HepG2 (cell line): Measurements from ENCODE around the gene GEMIN2. TPM values are rescaled to one million over a fixed set of nuclear protein-coding genes. Genes with fewer than 3 reads are reported as not detected.

Experiments
- AHR ChIP-seq: IDR thresholded peaks from 2 replicates; pipeline ENCODE4 v1.6.1; 2018; ENCODE audit warnings: missing genetic modification reagents, missing compliant biosample characterization
- AKAP8 ChIP-seq: sonication (generic); formaldehyde crosslinking; IDR thresholded peaks from 2 replicates; pipeline ENCODE4 v1.5.1; 2020; ENCODE audit warnings: mild to moderate bottlenecking, missing genetic modification reagents
- ASH2L ChIP-seq: fragments of 300-600, 200-600 bp; sonication (generic); IDR thresholded peaks from 2 replicates; pipeline ENCODE4 v1.7.0; 2017; ENCODE audit warnings: low read depth, mild to moderate bottlenecking, moderate library complexity, mixed read lengths, low read length; ENCODE audit not compliant: insufficient read length
- DR1 ChIP-seq: sonication (generic); formaldehyde crosslinking; IDR thresholded peaks from 2 replicates; pipeline ENCODE4 v1.8.0; 2021; ENCODE audit warnings: mild to moderate bottlenecking, missing genetic modification reagents, inconsistent platforms
- FLYWCH1 ChIP-seq: sonication (generic); formaldehyde crosslinking; IDR thresholded peaks from 2 replicates; pipeline ENCODE4 v1.8.1; 2023; ENCODE audit warnings: mild to moderate bottlenecking, missing genetic modification reagents
- GABPB1 ChIP-seq: IDR thresholded peaks from 2 replicates; pipeline ENCODE4 v1.6.1; 2016; ENCODE audit warnings: mild to moderate bottlenecking, missing genetic modification reagents, moderate library complexity, missing compliant biosample characterization
- GFI1 ChIP-seq: sonication (generic); formaldehyde crosslinking; IDR thresholded peaks from 2 replicates; pipeline ENCODE4 v1.5.0; 2020; ENCODE audit warnings: missing genetic modification reagents, mild to moderate bottlenecking, borderline replicate concordance
- PAF1 ChIP-seq: IDR thresholded peaks from 2 replicates; pipeline ENCODE4 v1.6.1; 2016; ENCODE audit warnings: missing genetic modification reagents, missing compliant biosample characterization
- PATZ1 ChIP-seq: sonication (generic); formaldehyde crosslinking; IDR thresholded peaks from 2 replicates; pipeline ENCODE4 v1.4.0; 2020; ENCODE audit warnings: missing genetic modification reagents
- PCBP1 ChIP-seq: fragments of 200-400 bp; formaldehyde crosslinking; IDR thresholded peaks from 2 replicates; pipeline ENCODE4 v1.6.1; 2017; ENCODE audit warnings: mild to moderate bottlenecking, low read depth, low read length, borderline replicate concordance
- PTBP1 ChIP-seq: fragments of 200-400 bp; formaldehyde crosslinking; IDR thresholded peaks from 2 replicates; pipeline ENCODE4 v1.6.1; 2018; ENCODE audit warnings: low read length, low read depth; ENCODE audit not compliant: poor library complexity, severe bottlenecking
- REL ChIP-seq: sonication (generic); formaldehyde crosslinking; conservative IDR thresholded peaks from 2 replicates; pipeline ENCODE4 v1.8.0; 2022; ENCODE audit warnings: mild to moderate bottlenecking, missing genetic modification reagents, moderate library complexity
- RNF2 ChIP-seq: fragments of 450-650 bp; conservative IDR thresholded peaks from 2 replicates; pipeline ENCODE4 v1.6.1; 2016; ENCODE audit warnings: low read depth
- SIN3B ChIP-seq: fragments of 150-350 bp; IDR thresholded peaks from 2 replicates; pipeline ENCODE4 v1.6.1; 2014; ENCODE audit warnings: low read length
- SP140L ChIP-seq: sonication (generic); formaldehyde crosslinking; IDR thresholded peaks from 2 replicates; pipeline ENCODE4 v1.4.0; 2020; ENCODE audit warnings: missing genetic modification reagents, borderline replicate concordance
- TAF1 ChIP-seq: sonication (generic); formaldehyde crosslinking; IDR thresholded peaks from 2 replicates; pipeline ENCODE4 v1.4.0; 2020; ENCODE audit warnings: missing genetic modification reagents
- TERF1 ChIP-seq: sonication (generic); formaldehyde crosslinking; IDR thresholded peaks from 2 replicates; pipeline ENCODE4 v1.8.0; 2022; ENCODE audit warnings: mild to moderate bottlenecking, missing genetic modification reagents, moderate library complexity
- UBTF ChIP-seq: sonication (generic); formaldehyde crosslinking; IDR thresholded peaks from 2 replicates; pipeline ENCODE4 v1.4.0; 2020; ENCODE audit warnings: mild to moderate bottlenecking, missing genetic modification reagents
- ZEB1 ChIP-seq: IDR thresholded peaks from 2 replicates; pipeline ENCODE4 v1.6.1; 2012; ENCODE audit warnings: mild to moderate bottlenecking, low read depth, inconsistent platforms; ENCODE audit not compliant: insufficient replicate concordance
- ZNF292 ChIP-seq: sonication (generic); formaldehyde crosslinking; IDR thresholded peaks from 2 replicates; pipeline ENCODE4 v1.8.1; 2022; ENCODE audit warnings: mild to moderate bottlenecking, low read depth, missing genetic modification reagents, borderline replicate concordance
- ZNF704 ChIP-seq: sonication (generic); formaldehyde crosslinking; IDR thresholded peaks from 2 replicates; pipeline ENCODE4 v1.8.1; 2023; ENCODE audit warnings: mild to moderate bottlenecking, inconsistent platforms, moderate library complexity, missing genetic modification reagents, borderline replicate concordance
- ZNF749 ChIP-seq: sonication (generic); formaldehyde crosslinking; IDR thresholded peaks from 2 replicates; pipeline ENCODE4 v1.8.0; 2022; ENCODE audit warnings: mild to moderate bottlenecking, missing genetic modification reagents, moderate library complexity, borderline replicate concordance
- polyA plus RNA-seq, 8 experiments: library from polyadenylated mRNA; depleted of rRNA in 3 of 8; stranded (reverse) in 7 of 8; unstranded in 1 of 8; fragments of >200 nt; fragmentation: Illumina TruSeq in 4 of 8; extraction: Trizol in 4 of 8; gene quantifications; 2 replicates each; pipeline versions ENCODE4 v1.2.1 to v1.2.3, GENCODE V29; 2011 to 2016; ENCODE audit warnings: low read depth in 4 of 8, missing spikeins in 1 of 8, mixed read lengths in 1 of 8; ENCODE audit not compliant: insufficient read depth in 1 of 8
- total RNA-seq, 5 experiments: library from RNA; depleted of rRNA; stranded (reverse); fragments of >200 nt; fragmentation: Illumina TruSeq; extraction: Trizol; gene quantifications; 2 replicates each; pipeline ENCODE4 v1.2.3, GENCODE V29; 2016; ENCODE audit warnings: low read depth in 1 of 5

GEMIN2 gene
- total and polyA plus RNA-seq, 2 of the 13 experiments (the other 11 are each of a cell fraction or from before 2014, with no cell fraction given), result 54.8 to 110 TPM

- peak; percentile 99 for TF ChIP-seq PATZ1
- TF ChIP-seq DR1 (CRISPR knock-in tag), result peak; percentile 98; the same call in 1 of the 2 replicates
- peak; percentile 95 for TF ChIP-seq ZNF292 (CRISPR knock-in tag)
- TF ChIP-seq GFI1 (CRISPR knock-in tag), result peak; percentile 94
- TF ChIP-seq TERF1 (CRISPR knock-in tag), result peak; percentile 75; the same call in 1 of the 2 replicates
- peak; percentile 98 for TF ChIP-seq GABPB1
- TF ChIP-seq AKAP8 (CRISPR knock-in tag), result peak; percentile 63; the same call in 1 of the 2 replicates
- TF ChIP-seq AHR (CRISPR knock-in tag), result peak; percentile 88
- TF ChIP-seq FLYWCH1 (CRISPR knock-in tag), result no peak; the same call in 1 of the 2 replicates
- peak; percentile 96 for TF ChIP-seq ASH2L
- TF ChIP-seq PTBP1, result peak; percentile 83
- TF ChIP-seq ZEB1, result no peak
- TF ChIP-seq SIN3B, result peak; percentile 73; the same call in 1 of the 2 replicates
- peak; percentile 86 for TF ChIP-seq PCBP1
- 0 out of 2 replicates have a peak, but pooled peaks have one; percentile 31 for TF ChIP-seq RNF2
- peak; percentile 81 for TF ChIP-seq ZNF704 (CRISPR knock-in tag)
- TF ChIP-seq SP140L, result 0 out of 2 replicates have a peak, but pooled peaks have one; percentile 83
- TF ChIP-seq REL (CRISPR knock-in tag), result peak; percentile 97
- TF ChIP-seq PAF1 (CRISPR knock-in tag), result no peak
- TF ChIP-seq ZNF749 (CRISPR knock-in tag), result peak; percentile 79
- TF ChIP-seq TAF1 (CRISPR knock-in tag), result peak; percentile 99
- TF ChIP-seq UBTF (CRISPR knock-in tag), result peak; percentile 100
Measured at GRCh38 chr14:39102969-39103957, 10.9 kb upstream of the GEMIN2 start, which contains the start of gene SEC23A (continued).
